NCI-H128 (cell line): ENCODE measurements around the gene PKN1.
"Not testable (repeated sequence)": the region's sequence is repeated elsewhere in the genome, so short reads cannot be mapped to it uniquely, and the experiment has no call there.

ENCODE experiments used
- DNase-seq: peaks from one replicate; lab custom pipeline; 2025; ENCODE audit not compliant: unreplicated experiment; lab: John Stamatoyannopoulos, UW

PKN1 gene

DNA sequence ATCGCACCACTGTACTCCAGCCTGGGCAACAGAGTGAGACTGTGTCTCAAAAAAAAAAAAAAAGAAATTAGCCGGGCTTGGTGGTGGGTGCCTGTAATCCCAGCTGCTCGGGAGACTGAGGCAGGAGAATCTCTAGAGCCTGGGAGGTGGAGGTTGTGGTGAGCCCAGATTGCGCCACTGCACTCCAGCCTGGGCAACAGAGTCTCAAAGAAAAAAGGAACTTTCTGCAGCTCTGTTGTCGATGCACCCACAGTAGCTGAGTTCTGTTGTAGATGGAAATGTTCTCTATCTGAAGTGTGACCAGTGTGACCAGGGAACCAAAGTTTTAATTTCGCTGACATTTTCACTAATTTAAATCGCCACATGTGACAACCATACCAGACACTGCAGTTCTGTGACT is 29.3 kb downstream of the PKN1 start:
- not testable (repeated sequence) for DNase-seq

DNA sequence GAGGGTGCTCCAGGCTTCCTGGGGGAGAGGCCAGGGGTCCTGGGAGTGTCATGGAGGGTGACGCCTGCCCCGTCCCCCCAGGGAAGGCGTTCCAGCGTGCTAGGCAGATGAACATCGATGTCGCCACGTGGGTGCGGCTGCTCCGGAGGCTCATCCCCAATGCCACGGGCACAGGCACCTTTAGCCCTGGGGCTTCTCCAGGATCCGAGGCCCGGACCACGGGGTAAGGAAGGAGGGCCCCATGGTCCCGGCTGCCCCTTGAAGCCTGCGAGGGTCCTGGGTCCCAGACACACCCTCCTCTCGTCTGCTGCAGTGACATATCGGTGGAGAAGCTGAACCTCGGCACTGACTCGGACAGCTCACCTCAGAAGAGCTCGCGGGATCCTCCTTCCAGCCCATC is 30.6 kb downstream of the PKN1 start:
- DNase-seq, result no peak

DNA sequence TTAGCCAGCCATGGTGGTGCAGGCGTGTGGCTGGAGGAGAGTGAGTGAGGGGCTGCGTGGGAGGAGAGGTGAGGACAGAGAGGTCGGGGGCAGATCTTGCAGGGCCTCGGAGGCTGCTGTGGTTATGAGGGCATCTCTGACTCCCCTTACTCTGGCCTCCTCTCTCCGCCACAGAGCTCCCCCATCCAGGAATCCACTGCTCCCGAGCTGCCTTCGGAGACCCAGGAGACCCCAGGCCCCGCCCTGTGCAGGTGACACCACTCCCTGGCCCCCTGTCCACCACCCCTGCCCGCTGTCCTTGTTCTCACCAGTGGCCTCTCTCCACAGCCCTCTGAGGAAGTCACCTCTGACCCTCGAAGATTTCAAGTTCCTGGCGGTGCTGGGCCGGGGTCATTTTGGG is 34.3 kb downstream of the PKN1 start:
- DNase-seq, result no peak

DNA sequence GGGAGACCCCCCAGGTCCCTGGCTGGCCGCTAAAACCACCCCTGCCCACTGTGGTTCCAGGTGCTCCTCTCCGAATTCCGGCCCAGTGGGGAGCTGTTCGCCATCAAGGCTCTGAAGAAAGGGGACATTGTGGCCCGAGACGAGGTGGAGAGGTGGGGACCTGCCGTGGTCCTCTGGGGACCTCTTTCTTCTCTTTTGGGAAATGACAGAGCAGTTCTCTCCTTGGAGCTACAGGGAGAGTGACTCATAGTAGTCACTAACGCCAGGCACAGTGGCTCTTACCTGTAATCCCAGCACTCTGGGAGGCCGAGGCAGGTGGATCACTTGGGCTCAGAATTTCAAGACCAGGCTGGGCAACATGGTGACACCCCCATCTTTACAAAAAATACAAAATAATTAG is 34.7 kb downstream of the PKN1 start:
- no peak for DNase-seq

DNA sequence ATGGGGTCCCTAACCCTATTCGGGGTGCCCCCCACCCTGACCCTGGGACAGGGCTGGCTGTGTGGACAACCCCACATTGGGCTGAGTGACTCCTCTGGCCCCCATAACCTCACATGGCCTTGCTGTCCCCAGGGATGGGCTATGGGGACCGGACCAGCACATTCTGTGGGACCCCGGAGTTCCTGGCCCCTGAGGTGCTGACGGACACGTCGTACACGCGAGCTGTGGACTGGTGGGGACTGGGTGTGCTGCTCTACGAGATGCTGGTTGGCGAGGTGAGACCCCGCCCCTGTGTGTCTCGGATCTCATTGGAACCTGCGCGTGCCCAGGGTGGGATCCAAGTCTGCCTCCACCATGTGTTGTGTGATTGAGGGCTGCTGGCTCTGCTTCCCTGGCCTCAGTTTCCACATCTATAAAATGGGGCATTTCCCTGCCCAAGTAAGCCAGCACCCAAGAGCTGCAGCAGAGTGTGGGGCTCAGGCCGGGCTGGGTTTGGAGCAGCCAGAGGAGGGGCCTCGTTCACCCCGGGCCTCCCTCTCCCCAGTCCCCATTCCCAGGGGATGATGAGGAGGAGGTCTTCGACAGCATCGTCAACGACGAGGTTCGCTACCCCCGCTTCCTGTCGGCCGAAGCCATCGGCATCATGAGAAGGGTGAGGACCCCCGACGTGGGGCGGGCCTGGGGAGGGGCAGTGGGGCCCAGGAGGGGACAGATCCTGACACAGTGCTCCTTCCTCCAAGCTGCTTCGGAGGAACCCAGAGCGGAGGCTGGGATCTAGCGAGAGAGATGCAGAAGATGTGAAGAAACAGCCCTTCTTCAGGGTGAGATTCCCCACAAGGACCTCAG is 37.1 kb downstream of the PKN1 start:
- DNase-seq, result no peak

DNA sequence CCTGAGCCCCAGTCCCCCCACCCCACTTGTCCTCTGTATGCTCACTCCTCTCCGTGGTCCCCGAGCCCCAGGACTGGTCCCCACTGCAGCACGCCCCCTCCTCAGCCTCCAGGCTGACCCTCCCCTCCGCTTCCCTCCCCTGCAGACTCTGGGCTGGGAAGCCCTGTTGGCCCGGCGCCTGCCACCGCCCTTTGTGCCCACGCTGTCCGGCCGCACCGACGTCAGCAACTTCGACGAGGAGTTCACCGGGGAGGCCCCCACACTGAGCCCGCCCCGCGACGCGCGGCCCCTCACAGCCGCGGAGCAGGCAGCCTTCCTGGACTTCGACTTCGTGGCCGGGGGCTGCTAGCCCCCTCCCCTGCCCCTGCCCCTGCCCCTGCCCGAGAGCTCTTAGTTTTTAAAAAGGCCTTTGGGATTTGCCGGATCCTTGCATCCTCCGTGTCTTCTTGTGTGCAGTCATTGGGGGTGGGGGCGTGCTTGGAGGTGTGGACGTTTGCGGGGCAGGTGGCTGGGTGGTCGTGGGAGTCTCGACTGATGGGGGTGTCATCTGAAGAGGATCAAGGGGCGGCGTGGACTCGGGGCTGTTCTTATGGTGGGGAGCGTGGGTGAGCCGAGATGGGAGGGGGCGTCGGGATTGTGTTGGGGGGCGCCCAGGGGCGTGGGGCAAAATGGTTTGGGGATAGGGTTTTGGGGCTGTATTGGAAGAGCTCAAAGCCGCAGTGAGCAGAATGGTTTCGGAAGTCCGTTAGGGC is 38.5 kb downstream of the PKN1 start:
- no peak for DNase-seq

DNA sequence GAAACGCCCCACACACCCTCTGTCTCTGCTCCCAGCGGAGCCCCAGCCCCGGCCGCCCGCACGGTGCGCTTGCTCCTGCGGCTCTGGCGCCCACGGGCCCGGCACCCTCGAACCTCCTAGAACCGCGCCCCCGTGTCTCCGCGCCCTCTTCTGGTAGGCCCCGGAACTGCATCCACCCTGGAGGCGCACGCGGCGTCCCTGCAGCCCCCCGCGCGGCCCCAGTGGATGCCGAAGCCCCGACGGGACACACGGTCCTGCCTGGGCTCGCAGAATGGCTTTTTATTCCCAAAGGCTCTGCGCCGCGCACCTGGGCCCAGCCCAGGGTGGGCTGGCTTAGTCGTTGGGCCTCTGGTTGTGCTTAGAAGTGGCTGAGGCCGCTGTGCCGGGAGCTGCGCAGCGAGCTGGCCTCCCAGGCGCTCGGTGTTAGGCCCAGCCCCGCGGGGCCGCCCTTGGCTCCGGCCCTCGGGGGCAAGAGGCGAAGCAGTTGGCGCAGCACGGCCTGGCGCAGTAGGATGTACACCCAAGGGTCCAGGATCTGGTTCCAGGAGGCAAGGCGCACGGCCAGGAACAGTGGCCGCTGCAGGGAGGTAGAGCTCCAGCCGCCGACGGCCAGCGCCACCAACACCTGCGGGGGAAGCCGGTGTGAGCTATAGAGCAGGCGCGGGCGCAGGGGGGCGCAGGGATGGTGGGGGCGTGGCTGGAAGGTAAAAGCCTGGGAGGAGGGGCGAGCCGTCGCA is 39.3 kb downstream of the PKN1 start:
- DNase-seq, result peak; percentile 55

DNA sequence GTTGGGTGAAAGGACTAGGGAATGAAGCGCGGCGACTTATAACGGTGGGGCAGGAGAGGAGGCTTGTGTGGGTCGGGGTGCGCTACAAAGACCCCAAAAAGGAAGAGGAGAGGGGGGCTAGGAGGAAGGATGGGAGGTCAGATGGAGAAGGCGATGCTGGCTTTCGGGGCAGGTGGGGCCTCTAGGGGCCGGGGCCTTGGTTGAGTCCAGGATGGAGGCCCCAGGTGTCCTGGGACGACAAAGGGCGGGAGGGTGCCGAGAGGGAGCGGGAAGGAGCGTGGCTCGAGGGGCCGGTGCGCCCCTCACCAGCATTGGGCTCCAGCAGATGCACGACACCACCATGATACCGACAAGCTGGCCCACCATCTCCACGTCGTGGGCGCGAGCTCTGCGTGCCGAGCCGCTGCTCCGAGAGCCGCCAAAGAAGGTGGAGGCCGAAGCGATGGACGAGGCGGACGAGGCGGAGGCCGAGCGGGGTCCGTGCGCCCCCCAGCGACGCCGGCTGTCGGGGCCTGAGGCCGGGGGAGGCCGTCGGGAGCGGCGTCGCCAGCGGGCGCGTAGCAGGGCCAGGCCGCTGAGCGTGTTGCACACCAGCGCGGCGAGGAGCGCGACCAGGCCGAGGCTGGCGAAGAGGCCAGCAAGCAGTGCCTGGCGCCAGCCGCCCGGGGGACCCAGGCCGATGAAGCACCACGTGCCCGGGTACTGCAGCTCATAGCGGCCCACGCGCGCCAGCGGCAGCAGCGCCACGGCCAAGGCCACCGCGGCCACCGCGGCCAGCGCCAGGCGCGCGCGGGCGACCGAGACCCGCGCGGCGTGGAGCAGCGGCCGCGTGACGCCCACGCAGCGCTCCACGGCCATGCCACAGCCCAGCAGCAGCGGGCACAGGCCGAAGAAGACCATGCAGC is 40.2 kb downstream of the PKN1 start:
- no peak for DNase-seq

DNA sequence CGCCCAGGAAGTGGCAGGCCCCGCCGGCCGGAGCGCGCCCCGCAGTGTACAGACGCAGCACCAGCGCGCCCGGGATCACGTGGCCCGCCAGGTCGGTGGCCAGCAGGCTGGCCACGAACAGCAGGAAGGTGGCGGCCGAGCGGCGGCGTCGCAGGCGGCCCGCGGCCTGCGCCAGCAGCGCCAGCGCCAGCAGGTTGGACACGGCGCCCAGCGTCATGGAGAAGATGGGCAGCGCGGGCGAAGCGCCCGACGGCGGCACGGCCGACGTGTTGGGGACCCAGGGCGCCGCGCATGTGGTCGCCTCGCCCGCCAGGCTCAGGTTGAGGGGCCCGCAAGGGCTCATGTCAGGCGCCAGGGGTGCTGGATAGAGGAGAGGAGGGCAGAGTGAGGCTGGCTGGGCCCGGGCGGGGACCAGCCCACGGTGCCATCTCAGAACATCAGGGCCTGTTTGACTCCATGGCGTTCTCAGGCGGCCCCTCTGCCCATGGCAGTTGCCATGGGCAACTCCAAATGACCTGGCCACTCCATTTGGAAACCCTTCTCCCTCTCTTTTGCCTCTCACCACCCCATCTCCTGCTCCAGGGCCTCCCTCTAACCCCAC is 41.0 kb downstream of the PKN1 start:
- no peak for DNase-seq

DNA sequence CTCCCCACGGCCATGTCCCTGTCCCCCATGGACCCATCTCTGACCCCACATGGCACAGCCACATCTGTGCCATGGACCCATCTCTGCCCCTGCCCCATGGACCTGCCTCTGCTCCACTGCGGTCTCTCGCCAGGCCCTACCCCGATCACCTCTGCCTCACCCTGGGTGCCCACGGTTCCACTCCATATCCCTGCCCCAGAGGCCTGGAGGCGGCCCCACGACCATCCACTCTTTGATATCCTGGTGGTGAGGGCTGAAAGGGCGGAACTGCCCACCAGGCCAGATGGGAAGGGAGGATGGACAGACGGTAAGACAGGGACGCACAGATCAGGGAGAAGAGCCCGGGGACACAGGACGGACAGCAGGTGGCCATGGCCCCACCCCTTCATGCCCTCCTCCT is 41.7 kb downstream of the PKN1 start:
- no peak for DNase-seq

DNA sequence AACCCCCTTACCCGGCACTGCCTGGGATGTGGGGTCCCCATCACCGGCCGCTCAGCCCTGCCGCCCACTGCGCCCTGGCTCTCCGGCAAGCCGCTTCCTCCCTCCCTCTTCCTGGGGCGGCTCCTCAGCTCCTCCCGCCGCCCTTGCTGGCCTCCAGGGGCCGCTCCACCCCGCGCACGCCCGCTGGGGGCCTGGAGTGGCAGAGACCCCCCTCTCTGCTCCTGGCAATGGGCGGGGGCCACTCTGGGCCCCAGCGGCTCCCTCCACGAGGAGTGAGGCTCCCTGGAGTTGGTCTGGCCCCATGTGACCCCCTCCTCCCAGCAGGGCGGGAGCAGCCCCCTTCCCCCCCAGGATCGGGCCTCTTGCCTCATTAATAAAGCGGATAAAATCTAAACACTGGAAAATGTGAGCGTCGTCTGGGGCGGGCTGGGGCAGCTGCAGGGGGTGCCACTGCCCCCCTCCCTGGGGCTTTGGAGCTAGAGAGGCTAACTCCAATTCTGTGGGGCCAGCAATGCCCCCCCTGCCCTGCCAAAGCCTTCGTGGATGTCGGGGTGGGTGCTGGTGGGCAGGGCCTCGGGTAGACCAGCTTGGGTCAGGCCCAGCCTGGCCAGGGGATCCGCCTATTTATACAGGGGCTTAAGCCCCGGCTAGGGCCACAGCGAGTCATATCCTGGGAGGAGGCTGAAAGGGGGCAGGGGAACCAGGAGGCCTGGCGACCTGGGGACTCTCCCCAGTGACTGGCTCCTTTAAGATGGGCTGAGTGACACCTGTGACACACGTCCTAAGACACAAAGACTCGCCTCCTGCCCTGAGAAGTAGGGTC is 42.4 kb downstream of the PKN1 start, which contains the start of gene PTGER1:
Gene PTGER1, minus strand, starts transcription at position 104 of the 823 bp plus-strand sequence. CDS start 1,034 bp downstream, outside the sequence.
- DNase-seq, result no peak

DNA sequence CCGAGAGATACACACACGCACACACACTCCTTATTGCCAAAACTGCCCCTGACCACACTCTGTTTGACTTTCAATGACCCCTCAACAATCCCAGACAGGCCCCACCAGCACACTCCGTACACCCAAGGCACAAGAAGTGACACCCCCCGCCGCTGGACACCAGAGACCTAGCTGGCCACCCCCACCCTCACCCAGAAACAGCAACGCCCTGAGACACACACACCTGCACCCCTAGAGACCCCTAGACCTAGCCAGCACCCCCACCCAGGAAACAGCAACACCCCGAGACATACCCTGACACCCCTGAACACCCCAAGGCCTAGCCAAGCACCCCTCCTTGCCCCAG is 43.2 kb downstream of the PKN1 start:
- DNase-seq, result no peak

DNA sequence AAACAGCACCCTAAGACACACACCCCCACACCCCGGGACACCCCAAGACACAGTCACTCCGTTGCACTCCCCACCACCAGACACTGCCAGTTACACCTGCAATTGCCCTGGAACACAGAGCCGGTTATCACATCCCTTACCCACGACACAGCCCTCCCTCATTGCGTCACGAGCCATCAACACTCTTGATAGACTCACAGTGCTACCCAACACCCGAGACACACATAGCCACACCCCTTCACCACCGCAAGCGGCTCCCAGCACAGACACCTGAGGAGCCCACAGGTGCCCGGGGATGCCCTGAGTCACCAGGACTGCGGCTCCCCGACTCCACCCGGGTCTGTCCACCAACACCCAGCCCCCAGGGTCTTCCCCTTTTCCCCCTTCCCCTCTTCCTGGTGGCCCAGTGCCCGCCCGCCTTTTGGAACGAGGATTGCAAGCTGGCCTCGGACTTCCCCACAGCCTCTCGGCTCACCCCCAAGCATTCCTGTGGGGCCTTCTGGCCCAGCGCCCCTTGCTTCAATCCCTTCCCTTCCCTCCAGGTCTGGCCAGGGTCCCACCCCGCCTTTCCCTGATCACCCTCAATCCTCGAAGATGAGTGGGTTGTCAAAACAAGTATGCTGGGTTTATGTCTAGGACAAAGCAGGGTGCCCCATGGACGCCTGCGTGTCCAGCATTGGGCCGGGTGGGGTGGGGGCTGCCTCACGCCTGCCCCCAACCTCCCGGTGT is 43.7 kb downstream of the PKN1 start:
- DNase-seq, result no peak

DNA sequence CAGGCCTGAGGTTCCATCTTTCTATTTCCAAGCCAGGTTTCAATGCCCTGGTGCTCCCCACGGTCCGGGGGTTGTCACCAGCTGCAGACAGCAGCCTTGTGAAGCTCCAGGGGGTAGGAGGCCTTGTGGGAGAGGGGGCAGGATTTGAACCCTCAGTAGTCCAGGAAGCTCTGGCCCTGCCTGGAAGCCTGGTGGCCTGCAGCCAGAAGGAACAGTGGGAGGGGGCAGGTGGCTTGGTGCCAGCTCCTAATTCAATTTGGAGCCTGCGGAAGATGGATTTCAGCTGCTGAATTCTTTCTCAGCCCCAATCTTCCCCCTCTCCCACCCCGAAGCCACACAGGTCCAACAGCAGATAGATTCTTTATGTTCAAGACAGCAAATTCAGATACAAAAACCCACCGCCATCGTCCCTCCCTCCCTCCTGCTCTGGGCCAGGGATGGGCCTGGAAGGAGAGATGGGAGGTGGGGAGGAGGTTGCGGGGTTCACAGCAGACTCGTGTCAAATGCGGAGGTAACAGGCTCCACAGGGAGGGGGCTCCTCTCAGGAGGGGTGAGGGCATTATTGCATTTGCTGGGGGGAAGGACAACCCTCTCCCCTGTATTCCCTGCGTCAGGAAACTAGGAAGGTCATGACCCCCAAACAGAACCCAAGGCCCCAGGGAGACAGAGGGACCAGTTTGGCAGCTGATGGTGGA is 44.5 kb downstream of the PKN1 start:
- no peak for DNase-seq

DNA sequence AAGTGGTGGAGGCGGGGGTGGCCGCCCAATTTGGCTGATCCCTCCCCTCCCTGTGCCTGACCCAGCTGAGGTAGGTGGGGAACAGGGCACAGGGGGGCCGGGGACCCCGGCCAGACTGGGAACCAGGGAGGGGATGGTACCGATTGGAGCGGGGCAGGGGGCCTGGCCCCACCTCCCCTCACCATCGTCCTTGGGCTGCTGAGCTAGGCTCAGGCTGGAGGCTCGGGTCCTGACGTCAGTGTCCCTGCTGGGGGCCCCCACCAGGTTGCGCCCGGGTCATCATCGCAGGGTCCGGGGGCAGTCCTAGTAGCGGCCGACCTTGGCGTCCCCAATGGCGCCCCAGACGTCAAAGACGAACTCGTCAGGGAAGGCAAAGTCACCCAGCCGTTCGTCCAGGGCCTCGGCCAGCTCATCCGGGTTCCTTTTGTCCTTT is 45.0 kb downstream of the PKN1 start:
- no peak for DNase-seq

DNA sequence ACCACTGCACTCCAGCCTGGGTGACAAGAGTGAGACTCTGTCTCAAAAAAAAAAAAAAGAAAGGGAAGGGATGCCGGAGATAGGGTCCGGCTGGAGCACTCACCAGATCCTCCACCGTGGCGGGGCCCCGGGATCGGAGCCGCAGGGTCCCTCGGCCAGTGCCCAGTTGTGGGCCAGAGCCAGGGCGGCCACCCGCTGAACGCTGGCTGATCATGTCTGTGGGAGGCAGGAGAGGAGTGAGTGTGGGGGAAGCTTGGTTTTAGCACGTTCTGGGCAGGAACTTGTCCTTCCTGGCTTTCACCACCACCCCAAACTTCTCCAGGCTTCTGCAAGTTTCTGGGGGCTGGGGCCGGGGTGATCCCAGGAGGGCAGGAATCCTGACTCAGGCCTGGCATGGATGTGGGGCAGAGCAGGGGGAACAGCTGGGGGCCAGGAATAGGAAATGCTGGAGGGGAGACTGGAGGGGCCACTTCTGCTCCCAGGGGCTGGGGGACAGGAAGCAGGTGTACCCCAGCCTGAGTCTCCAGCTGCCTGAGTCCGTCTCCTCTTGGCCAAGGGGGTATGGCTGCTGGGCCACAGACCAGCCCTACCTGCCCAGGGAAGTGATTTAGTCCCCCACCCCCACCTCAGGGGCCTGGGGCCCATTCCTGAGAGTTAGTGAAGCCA is 46.3 kb downstream of the PKN1 start:
- no peak for DNase-seq

DNA sequence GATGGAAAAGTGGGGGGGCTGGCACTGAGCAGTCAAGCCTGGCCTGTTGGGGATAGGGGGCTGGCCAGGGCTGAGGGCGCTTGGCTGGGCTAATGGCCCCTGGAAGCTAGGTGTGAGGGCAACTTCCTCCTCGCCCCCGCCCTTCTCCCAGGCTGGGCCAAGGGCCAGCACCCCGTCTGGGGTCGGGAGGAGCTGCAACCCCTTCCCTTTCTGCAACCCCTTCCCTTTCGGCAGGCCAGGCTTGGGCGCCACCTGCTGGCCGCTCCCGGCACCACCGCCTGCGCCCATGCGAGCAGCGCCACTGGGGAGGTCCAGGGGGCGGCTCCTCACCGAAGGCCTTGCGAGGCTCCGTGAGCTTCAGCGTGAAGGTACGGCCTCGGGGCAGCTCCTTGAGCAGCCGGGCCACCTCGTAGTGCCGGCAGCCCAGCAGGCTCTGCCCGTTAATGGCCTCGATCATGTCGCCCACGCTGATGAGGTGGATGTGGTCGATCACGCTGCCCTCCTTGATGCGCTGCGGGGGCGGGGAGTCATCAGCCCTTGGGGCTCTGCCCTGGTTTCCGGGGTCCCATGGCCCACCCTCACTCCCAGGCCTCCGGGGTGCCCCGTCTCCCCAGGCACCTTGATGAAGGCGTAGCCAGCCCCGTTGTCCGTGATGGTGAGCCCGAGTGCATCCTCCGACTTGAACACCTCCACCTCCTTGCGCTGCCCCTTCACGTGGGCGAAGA is 47.0 kb downstream of the PKN1 start:
- DNase-seq, result no peak
